GM21515 (cell line): ENCODE data around the gene HHATL.

Experiments used
- ATAC-seq: cut with Tn5 transposase; IDR thresholded peaks from one replicate; pipeline ENCODE4 v1.9.1; 2021; ENCODE audit not compliant: unreplicated experiment

Gene HHATL

GRCh38 chr3:42699511-42699971 is 3.1 kb downstream of the HHATL start:
- no peak for ATAC-seq

GRCh38 chr3:42698911-42699230 is 3.7 kb downstream of the HHATL start:
- no peak for ATAC-seq

GRCh38 chr3:42698216-42698910 is 4.2 kb downstream of the HHATL start:
- ATAC-seq = no peak

- ATAC-seq = no peak
Measured at GRCh38 chr3:42697289-42698051, 5.1 kb downstream of the HHATL start.

GRCh38 chr3:42696356-42697288 is 6.0 kb downstream of the HHATL start:
- ATAC-seq = no peak

GRCh38 chr3:42694366-42694765 is 8.2 kb downstream of the HHATL start:
- ATAC-seq = no peak

GRCh38 chr3:42693530-42693930 is 9.1 kb downstream of the HHATL start:
- no peak for ATAC-seq

GRCh38 chr3:42692667-42693529 is 9.7 kb downstream of the HHATL start:
- no peak for ATAC-seq

- no peak for ATAC-seq
Measured at GRCh38 chr3:42691816-42692666, 10.6 kb downstream of the HHATL start.

- no peak for ATAC-seq
Measured at GRCh38 chr3:42690766-42691680, 11.6 kb downstream of the HHATL start.

- ATAC-seq = no peak
Measured at GRCh38 chr3:42690191-42690590, 12.4 kb downstream of the HHATL start.

- ATAC-seq = no peak
Measured at GRCh38 chr3:42689421-42690014, 13.1 kb downstream of the HHATL start.

- no peak for ATAC-seq
Measured at GRCh38 chr3:42688487-42689420, 13.8 kb downstream of the HHATL start.

GRCh38 chr3:42688016-42688415 is 14.6 kb downstream of the HHATL start:
- ATAC-seq = no peak

- ATAC-seq = no peak
Measured at GRCh38 chr3:42686832-42687650, 15.6 kb downstream of the HHATL start.
